ENCODE results near the gene LRBA.

The LRBA gene

GRCh38 chr4:150253416-150253815, 761.7 kb downstream of the LRBA start:
- DNase-seq: no peak

GRCh38 chr4:150252741-150253140, 762.3 kb downstream of the LRBA start:
- no peak for DNase-seq

GRCh38 chr4:150252306-150252705, 762.8 kb downstream of the LRBA start:
- DNase-seq: no peak

GRCh38 chr4:150251752-150252190, 763.3 kb downstream of the LRBA start:
- no peak for DNase-seq

- no peak for DNase-seq
Measured at GRCh38 chr4:150250998-150251651, 764.0 kb downstream of the LRBA start.

- DNase-seq: no peak
Measured at GRCh38 chr4:150250293-150250997, 764.6 kb downstream of the LRBA start.

- DNase-seq: no peak
Measured at GRCh38 chr4:150248181-150248580, 766.9 kb downstream of the LRBA start.

- no peak for DNase-seq
Measured at GRCh38 chr4:150247184-150247583, 767.9 kb downstream of the LRBA start.

GRCh38 chr4:150244600-150244999, 770.5 kb downstream of the LRBA start:
- no peak for DNase-seq

GRCh38 chr4:150243932-150244331, 771.2 kb downstream of the LRBA start:
- no peak for DNase-seq

- peak; percentile 6 to 7 for DNase-seq
Measured at GRCh38 chr4:150242820-150243458, 772.1 kb downstream of the LRBA start.

GRCh38 chr4:150240011-150240410, 775.1 kb downstream of the LRBA start:
- DNase-seq: no peak

- no peak for DNase-seq
Measured at GRCh38 chr4:150238591-150238990, 776.5 kb downstream of the LRBA start.

- DNase-seq: no peak
Measured at GRCh38 chr4:150237110-150237872, 777.8 kb downstream of the LRBA start.

- DNase-seq: no peak
Measured at GRCh38 chr4:150236626-150237025, 778.5 kb downstream of the LRBA start.

GRCh38 chr4:150235808-150236271, 779.2 kb downstream of the LRBA start:
- no peak for DNase-seq

- no peak for DNase-seq
Measured at GRCh38 chr4:150235317-150235716, 779.8 kb downstream of the LRBA start.

GRCh38 chr4:150234246-150234645, 780.8 kb downstream of the LRBA start:
- no peak for DNase-seq

GRCh38 chr4:150232029-150232428, 783.1 kb downstream of the LRBA start:
- no peak for DNase-seq

GRCh38 chr4:150231107-150231770, 783.8 kb downstream of the LRBA start:
- no peak for DNase-seq

- DNase-seq: no peak
Measured at GRCh38 chr4:150230561-150230960, 784.5 kb downstream of the LRBA start.

GRCh38 chr4:150229520-150229919, 785.6 kb downstream of the LRBA start:
- DNase-seq: no peak

Measured in stimulated activated CD4-positive, alpha-beta T cell treated with anti-CD3 and anti-CD28 coated beads, Interleukin-2, amount 100 ng/mL, for 48 hours (primary cell).